GM21515 (cell line): Measurements from ENCODE around the gene ACTR1A.
"Not testable (repeated sequence)": the region's sequence is repeated elsewhere in the genome, so short reads cannot be mapped to it uniquely, and the experiment has no call there.

Experiments
- ATAC-seq: cut with Tn5 transposase; IDR thresholded peaks from one replicate; pipeline ENCODE4 v1.9.1; 2021; ENCODE audit not compliant: unreplicated experiment

Gene ACTR1A

DNA sequence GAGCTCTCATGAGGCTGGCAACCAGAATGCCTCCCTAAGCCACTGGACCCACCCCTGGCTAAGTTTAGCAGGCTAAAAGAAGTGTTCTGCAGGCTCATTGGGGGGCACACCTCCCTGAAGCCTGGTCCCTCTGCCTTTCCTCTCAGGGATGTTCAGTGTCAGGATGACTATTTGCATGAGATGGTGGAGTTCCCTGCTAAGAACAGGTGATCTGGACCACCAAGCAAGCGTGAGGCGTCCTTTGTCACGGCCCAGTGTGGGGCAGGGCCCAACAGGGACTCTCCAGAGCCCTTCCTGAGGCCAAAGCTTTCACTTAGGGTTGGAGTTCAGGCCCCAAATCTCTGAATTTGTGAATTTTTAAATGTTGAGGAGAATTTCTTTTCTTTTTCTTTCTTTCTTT, 13.2 kb upstream of the ACTR1A start:
- no peak for ATAC-seq

DNA sequence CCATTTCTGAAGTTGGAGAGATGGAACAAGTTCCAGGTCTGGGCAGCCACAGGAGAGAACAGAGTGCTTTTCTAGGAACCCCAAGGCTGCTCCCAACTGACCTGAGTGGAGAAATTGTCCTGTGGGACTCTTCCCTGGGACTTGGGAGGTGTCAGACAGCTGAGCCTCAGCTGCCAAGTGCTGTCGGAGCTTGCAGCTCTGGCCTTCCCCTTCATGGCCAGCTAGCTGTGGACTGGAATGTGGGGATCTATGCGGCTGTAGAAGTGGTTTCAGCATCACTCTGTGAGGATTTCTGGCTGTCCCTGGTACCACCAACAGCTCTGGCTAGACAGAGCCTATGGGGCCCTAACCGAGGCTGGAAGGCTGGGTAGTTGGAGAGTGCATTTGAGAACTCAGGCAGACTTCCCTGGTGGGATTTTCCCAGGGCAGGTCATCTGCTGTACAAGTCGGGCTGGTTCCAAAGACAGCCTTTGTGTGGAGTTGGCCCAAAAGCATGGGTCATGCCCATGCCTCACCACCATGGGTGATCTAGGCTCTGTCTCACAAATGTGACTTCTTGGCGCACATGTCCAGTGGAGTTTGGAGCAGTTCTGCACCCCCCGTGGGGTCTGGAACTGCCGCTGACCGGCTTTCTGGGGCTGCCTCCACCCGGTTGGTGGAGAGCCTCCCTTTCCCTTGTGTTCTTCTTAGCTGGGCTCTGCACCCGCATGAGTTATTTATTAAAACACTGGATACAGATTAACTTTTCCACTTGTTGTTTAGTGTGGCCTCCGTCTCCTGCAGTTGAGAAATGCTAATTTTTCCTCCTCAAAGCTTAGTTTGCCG, 12.2 kb upstream of the ACTR1A start:
- ATAC-seq = no peak

DNA sequence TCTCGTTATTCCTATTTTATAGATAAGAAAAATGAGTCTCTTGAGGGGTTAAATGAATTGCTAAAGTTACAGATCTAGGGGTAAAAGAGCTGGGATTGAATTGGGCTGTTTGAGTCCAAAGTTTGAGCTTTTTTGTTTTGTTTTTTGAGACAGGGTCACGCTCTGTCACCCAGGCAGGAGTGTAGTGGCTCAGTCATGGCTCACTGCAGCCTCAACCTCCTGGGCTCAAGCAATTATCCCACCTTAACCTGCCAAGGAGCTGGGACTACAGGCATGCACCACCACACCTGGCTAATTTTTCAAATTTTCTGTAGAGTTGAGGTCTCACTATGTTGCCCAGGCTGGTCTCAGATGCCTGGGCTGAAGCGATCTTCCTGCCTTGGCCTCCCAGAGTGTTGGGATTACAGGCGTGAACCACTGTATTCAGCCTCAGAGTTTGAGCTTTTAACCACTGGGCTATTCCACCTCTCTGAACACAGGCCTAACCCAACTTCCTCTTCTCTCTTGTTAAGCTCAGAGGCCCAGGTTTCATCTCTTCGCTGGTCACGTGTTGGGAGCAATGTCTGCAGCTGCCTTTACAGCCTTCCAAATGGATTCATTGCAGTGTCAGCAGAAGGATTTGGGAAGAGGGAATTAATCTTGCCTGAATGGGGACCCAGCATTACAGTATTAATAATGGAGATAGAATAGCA, 9.2 kb upstream of the ACTR1A start:
- ATAC-seq = peak; percentile 84

- ATAC-seq = no peak
Measured at GRCh38 chr10:102509387-102509786, 6.9 kb upstream of the ACTR1A start.

GRCh38 chr10:102508506-102508905, 6.0 kb upstream of the ACTR1A start:
- no peak for ATAC-seq

DNA sequence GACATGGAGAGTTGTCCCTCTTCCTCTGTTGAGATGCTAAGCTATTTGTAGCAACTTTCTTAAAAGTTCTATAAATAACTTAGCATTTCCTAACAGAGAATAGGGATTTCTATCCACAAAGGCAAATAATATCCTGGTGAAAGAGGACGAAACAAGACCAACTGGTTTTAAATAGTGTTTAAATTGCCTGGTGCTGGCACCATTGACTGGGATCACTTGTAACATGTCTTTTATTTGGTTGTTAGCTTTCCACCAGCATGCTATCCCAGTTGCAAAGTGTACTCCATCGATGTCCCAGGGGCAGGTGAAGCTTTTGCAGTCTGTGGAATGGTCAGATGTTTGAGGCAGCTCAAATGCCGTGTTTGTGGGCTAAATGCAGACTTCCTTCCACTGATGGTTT, 5.0 kb upstream of the ACTR1A start:
- ATAC-seq = no peak

DNA sequence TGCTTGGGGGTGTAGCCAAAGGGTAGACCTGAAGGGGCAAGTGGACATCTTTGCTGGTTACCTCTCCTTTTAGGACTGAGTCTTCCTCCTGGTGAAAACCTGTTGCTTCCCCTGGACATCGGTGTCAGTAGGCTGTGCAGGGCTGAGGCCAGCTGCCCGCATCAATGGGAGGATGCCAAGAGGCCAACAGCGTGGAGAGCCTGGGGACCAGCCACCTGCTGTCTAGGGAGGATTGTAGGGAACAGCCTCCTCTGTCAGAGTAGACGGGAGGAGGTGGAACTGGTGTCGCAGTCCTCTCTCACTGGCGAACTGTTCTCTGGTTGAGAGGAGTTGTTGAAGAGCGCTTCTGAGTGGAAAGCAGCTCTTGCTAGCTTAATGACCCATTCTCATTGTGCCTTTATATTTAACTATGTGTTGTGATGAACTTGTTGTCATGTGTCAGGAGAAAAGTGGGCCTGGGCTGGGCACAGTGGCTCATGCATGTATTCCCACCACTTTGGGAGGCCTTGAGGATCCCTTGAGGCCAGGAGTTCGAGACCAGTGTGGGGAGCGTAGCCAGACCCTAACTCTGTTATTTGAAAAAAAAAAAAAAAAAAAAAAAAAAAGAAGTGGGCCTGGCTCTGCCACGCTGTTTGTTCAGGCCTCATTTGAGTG, 3.1 kb upstream of the ACTR1A start:
- ATAC-seq = no peak

- ATAC-seq = no peak
Measured at GRCh38 chr10:102504976-102505300, 2.4 kb upstream of the ACTR1A start.

DNA sequence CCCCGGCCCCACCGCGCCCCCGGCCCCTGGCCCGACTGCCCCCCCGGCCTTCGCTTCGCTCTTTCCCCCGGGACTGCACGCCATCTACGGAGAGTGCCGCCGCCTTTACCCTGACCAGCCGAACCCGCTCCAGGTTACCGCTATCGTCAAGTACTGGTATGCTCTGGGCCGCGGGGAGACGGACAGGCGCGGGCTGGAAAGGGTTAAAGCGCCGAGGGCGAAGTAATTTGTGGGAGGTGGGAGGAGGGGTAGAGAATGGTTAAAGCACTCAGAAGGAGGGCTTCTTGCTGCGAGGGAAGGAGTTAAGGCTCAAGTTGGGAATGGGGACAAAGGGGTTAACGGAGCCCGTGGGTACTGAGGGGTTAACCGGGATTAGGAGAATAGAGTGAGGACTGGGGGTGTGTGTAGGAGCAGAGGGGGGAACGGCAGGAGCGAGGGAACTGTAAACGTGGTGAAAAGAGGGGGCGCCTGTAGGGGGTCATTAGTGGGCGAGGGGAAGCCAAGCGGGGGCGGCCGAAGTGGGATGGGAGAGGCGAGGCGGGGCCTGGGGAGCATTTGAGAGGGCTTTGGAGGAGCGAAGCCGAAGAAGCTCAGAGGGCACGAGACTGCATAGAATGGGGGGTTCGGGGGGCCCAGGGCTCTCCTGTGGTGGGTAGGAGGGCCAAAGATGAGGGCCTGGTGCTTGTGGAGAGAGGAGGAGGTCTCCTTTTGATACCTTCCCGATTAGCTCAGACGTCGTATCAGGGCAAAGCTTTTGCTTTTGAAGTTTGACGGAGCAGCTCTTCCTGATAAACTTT, 1.9 kb upstream of the ACTR1A start:
- ATAC-seq = no peak

DNA sequence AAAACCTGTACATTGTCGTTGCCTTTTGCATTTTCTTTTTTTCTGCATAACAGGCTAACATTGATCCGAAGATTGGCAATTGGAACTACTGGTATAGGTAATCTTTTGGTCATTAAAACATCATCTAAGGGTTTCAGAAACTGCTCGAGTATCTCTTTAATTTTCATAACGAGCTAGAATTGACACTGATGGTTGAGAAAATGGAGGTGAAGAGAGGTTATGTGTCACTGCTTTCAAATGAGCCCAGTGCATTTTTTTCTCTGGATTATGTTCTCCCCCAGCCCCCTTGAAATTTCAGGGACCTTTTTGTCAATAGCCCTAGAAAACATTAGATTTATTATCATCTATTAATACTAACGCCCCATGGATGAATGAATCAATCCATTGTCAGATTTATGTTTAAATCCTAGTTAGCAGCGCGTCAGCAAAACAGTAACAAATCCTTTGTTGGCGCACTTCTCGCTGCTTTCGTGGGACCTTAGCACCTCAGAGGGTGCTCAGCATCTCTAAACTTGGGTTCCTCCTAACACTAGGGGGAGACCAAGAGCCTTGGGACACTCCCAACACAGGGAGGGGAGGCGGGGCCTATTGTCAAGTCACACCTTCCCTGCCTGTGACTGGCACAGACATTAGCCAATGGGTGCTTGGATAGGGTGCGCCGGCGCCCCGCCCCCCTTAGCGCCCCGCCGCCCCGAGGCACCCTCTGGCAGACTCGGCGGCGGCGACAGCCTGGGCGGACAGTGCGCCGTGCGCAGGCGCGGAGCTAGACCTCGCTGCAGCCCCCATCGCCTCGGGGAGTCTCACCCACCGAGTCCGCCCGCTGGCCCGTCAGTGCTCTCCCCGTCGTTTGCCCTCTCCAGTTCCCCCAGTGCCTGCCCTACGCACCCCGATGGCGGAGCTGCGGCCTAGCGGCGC, 1.0 kb upstream of the ACTR1A start, which contains the start of gene SUFU:
Gene SUFU (plus strand): TSS at position 709 of the 915 bp plus-strand sequence. CDS start 181 bp downstream, at position 890.
- ATAC-seq = peak; percentile 60

GRCh38 chr10:102502029-102502336, 529 bp downstream of the ACTR1A start:
- ATAC-seq = peak; percentile 70

DNA sequence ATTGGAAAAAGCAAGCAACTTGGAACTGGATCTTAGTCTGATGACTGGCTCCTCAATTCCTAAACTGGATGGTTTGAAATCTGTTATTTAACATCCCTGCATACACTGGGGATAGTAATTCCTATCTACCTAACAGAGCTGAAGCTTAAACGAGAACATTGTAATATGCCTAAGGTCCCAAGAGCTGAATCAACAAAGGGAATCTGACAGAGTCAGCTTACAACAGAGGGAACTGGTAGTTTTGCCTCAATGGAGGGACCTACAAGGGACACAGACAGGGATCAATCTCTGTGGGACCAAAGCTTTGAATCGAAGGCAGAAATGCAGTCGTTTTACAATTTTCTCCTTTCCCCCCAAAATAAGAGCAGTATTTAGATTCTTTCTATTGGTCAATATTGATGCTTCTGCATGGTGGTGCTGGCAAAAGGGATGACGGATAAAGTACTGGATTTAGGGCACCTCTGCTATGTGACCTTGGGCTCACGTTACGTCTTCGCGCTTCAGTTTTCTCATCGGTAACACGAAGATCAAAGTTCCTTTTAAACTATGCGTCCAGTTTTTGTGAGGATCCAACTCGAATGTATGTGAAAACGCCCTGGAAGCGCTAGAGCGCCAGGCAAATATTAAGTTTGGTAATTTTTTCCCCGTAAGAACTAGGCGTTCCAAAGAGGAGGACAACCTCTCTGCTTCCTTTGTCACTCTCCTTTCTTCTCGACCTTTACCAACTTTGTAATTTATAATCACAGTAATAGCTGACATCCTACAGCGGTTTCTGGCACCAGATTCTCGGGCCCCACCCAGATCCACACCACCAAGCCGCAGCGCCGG, 1.1 kb downstream of the ACTR1A start:
- ATAC-seq = no peak

DNA sequence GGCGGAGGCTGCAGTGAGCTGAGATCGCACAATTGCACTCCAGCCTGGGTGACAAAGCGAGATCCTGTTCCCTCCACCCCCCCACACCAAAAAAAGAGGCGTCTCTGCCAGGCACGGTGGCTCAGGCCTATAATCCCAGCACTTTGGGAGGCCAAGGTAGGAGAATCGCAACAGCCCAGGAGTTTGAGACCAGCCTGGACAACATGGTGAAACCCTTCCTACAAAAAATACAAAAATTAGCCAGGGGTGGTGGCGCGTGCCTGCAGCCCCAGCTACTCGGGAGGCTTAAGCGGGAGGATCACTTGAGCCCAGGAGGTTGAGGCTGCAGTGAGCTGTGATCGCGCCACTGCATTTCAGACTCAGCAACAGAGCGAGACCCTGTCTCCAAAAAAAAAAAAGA, 1.8 kb downstream of the ACTR1A start:
- not testable (repeated sequence) for ATAC-seq

DNA sequence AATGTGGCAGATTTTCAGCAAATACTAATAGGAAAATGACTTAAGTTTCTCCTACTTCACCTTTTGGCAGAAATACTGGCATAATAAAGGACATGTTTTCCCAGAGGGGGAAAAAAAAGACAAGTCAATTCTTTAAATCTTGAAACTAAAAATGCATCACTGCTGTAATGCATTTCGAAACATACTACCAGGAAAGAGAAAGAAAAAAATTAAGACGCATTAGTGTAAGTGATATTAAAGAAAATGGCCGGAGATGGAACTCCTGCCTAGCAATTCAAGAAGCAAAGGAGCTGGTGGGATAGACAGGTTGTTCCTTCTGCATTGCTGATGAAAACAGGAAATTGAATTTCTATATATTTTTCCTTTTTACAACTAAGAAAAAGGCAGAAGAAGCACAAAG, 3.2 kb downstream of the ACTR1A start:
- no peak for ATAC-seq

DNA sequence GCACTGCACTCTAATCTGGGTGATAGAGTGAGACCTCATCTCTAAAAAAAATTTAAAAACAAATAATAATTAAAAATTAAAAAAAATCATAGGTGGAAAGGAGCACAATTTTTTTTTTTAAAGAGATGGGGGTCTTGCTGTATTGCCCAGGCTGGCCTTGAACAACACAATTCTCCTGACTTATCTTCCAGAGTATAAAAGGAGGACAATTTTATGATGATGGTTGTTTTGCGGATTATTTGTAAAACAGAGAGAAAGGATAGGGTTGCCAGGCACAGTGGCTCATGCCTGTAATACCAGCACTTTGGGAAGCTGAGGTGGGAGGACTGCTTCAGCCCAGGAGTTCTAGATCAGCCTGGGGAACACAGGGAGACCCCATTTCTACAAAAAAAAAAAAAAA, 5.0 kb downstream of the ACTR1A start:
- ATAC-seq = no peak

GRCh38 chr10:102493771-102494170, 8.7 kb downstream of the ACTR1A start:
- no peak for ATAC-seq

GRCh38 chr10:102492983-102493382, 9.5 kb downstream of the ACTR1A start:
- no peak for ATAC-seq

DNA sequence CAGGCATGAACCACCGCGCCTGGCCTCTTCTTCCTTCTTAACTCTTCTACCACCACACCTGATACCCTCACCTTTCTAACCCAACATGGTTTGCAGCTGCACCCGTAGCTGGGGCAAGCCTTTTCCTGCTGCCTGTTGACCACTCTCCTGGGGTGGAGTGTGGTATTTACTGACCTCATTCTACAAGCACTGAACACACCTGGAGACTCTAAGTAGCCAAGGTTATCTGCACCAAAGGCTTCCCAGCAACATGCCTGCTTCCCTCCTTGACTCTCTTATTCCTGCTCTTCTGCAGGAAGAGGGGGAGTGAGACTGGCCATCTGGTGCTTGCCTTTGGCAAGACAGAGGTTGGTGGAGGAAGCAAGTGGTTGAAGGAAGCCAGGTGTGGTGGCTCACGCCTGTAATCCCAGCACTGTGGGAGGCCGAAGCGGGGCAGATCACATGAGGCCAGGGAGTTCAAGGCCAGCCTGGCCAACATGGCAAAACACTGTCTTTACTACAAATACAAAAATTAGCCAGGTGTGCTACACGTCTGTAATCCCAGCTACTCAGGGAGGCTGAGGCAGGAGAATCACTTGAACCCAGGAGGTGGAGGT, 10.1 kb downstream of the ACTR1A start:
- no peak for ATAC-seq

GRCh38 chr10:102491136-102491535, 11.4 kb downstream of the ACTR1A start:
- no peak for ATAC-seq
